Activated CD8-positive, alpha-beta T cell treated with anti-CD3 and anti-CD28 coated beads for 36 hours (primary cell): ENCODE measurements around the gene PCSK5. TPM values are rescaled to one million over a fixed set of nuclear protein-coding genes. Genes with fewer than 3 reads are reported as not detected.

Experiments
- ATAC-seq: fragments of 200-7000 bp; cut with Tn5 transposase; one replicate; pipeline ENCODE4 v1.10.0; 2021; ENCODE audit warnings: mild to moderate bottlenecking, moderate library complexity
- CTCF ChIA-PET: fragments of 350-600 bp; sonication (Branson Sonifier 250); formaldehyde crosslinking; loops from one replicate; lab custom pipeline; 2021; ENCODE audit warnings: antibody characterized with exemption; lab: Charles Lee
- POLR2A ChIA-PET: fragments of 350-600 bp; sonication (Branson Sonifier 250); formaldehyde crosslinking; loops from one replicate; lab custom pipeline; 2021; ENCODE audit warnings: antibody characterized with exemption; lab: Charles Lee
- DNase-seq: peaks from one replicate; pipeline ENCODE4 v3.0.0-alpha.2; 2020
- H3K27ac Mint-ChIP-seq: one replicate; pipeline ENCODE4 v1.8.0; 2021; ENCODE audit warnings: mild to moderate bottlenecking, mixed read lengths
- H3K27me3 Mint-ChIP-seq: one replicate; pipeline ENCODE4 v1.8.0; 2021; ENCODE audit warnings: mixed read lengths
- H3K36me3 Mint-ChIP-seq: one replicate; pipeline ENCODE4 v1.8.0; 2021; ENCODE audit warnings: low read depth, mixed read lengths
- H3K4me1 Mint-ChIP-seq: one replicate; pipeline ENCODE4 v1.8.0; 2021; ENCODE audit warnings: low read depth, mixed read lengths
- H3K4me3 Mint-ChIP-seq: one replicate; pipeline ENCODE4 v1.8.0; 2021; ENCODE audit warnings: mild to moderate bottlenecking, moderate library complexity, mixed read lengths
- H3K9me3 Mint-ChIP-seq: one replicate; pipeline ENCODE4 v1.8.0; 2021; ENCODE audit warnings: mixed read lengths
- CTCF ChIP-seq: fragments of 200-600 bp; IDR thresholded peaks from one replicate; pipeline ENCODE4 v1.8.0; 2022; ENCODE audit warnings: antibody characterized with exemption, mild to moderate bottlenecking
- intact Hi-C: fragments of 100-400 bp; cut with micrococcal nuclease; formaldehyde crosslinking; loops from one replicate; pipeline ENCODE4 v1.10.0; 2022
- total RNA-seq, 2 experiments: library from RNA; stranded (reverse); gene quantifications; one replicate each; pipeline ENCODE4 v1.2.3, GENCODE V29; 2021

PCSK5 gene
- total RNA-seq, 2 experiments from 2014 or later: 4.7 to 5.2 TPM

GRCh38 chr9:76400534-76401096 lies 510.1 kb downstream of the PCSK5 start:
- intact Hi-C loops: loop anchor here (5.0 kb wide), 1 partner anchor 57 kb away; the partner anchor contains the start of gene GCNT1
- H3K4me3 Mint-ChIP-seq: no peak overlapping the region
- DNase-seq (no peak), ATAC-seq (peak; percentile 56)
- no peaks in the 10 kb centered on the region for H3K36me3 Mint-ChIP-seq
- H3K9me3 Mint-ChIP-seq: no peaks in the 10 kb centered on the region
- TF ChIP-seq CTCF: no peak
- H3K27me3 Mint-ChIP-seq: no peaks in the 10 kb centered on the region
- ChIA-PET POLR2A (no interaction called here), CTCF (interaction anchor here (0.7 to 2.9 kb wide), 4 partner anchors 39 to 1603 kb away, joined by 3 to 11 read pairs (median 7); no protein-coding TSS in a partner anchor)
- peaks cover 21% of the 10 kb centered on the region for H3K4me1 Mint-ChIP-seq
- peak overlapping the region; percentile 43 for H3K27ac Mint-ChIP-seq

- ChIA-PET POLR2A (no interaction called here), CTCF (interaction anchor here (0.7 to 2.9 kb wide), 6 partner anchors 8 to 1603 kb away, joined by 3 to 11 read pairs (median 6); no protein-coding TSS in a partner anchor)
- no peak for DNase-seq
- peaks cover 19% of the 10 kb centered on the region for H3K4me1 Mint-ChIP-seq
- no peak for TF ChIP-seq CTCF
- H3K4me3 Mint-ChIP-seq: no peak overlapping the region
- H3K9me3 Mint-ChIP-seq: no peaks in the 10 kb centered on the region
- no peaks in the 10 kb centered on the region for H3K27me3 Mint-ChIP-seq
- no peak overlapping the region for H3K27ac Mint-ChIP-seq
- intact Hi-C loops: loop anchor here (5.0 kb wide), 1 partner anchor 56 kb away; the partner anchor contains the start of gene GCNT1
- no peaks in the 10 kb centered on the region for H3K36me3 Mint-ChIP-seq
- no peak for ATAC-seq
These were observed 510.7 kb downstream of the PCSK5 start for GRCh38 chr9:76401176-76401575.

DNA sequence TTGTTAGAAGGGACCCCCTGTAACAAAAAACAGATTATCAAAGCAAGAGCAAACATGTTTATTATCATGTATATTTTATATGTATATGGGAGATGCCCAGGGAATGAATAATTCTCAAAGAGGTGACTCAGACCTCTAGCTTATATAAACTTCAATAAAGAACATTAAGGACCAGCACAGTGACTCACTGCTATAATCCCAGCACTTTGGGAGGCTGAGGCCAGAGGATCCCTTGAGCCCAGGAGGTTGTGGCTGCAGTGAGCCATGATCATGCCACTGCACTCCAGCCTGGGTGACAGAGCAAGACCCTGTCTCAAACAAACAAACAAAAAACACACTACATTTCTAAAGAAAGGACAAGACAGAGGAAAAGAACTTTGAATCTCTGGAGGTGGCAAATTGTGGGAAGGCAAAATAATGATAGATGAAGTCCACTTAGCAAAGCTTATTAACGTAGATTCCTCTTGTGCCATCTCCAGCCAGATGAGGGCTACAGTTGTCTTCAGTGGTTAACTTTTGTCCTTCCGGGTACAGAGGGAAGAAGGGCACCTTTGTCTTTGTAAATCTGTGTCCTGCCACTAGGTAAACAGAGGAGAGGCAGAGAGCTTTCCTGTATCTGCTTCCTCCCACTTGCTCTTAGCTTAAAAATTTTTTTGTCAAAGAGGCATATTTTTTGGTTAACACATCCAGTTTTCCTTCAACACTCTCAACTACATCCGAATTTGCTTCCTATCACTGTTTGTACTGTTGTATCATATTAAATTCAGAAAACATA lies 511.3 kb downstream of the PCSK5 start:
- no peaks in the 10 kb centered on the region for H3K27me3 Mint-ChIP-seq
- ChIA-PET CTCF (interaction anchor here (0.7 to 2.9 kb wide), 6 partner anchors 9 to 303 kb away, joined by 3 to 11 read pairs (median 6); no protein-coding TSS in a partner anchor), POLR2A (interaction anchor here (0.9 to 1.1 kb wide), 2 partner anchors 30 to 249 kb away, joined by 3 read pairs; no protein-coding TSS in a partner anchor)
- H3K9me3 Mint-ChIP-seq: no peaks in the 10 kb centered on the region
- no peak overlapping the region for H3K4me3 Mint-ChIP-seq
- no peaks in the 10 kb centered on the region for H3K36me3 Mint-ChIP-seq
- ATAC-seq (no peak), DNase-seq (no peak)
- no peak for TF ChIP-seq CTCF
- H3K4me1 Mint-ChIP-seq: peaks cover 19% of the 10 kb centered on the region
- H3K27ac Mint-ChIP-seq: no peak overlapping the region
- intact Hi-C loops: loop anchor here (2.0 to 5.0 kb wide), 2 partner anchors 37 to 56 kb away; partner anchors contain the start of gene GCNT1

DNA sequence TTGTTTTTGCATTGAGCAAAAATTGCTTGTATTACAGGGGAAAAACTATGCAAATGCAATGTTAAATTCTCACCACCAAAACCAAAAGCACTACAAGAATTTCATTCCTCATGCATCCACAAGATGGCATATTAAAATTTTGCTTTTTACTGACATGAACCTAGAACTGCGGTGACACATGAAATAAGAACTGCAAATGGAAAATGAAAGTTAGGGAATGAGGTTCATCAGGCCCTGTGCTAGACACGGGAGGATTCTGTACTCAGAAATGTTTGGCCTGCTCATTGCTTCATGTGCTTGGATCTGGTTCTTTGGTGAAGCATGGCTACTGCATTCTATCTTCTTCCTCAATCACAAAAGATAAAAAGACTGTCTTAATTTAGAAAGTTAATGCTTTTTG lies 512.9 kb downstream of the PCSK5 start:
- Mint-ChIP-seq H3K4me1 (peaks cover 19% of the 10 kb centered on the region), H3K27me3 (no peaks in the 10 kb centered on the region), H3K27ac (peak overlapping the region; percentile 74), H3K4me3 (no peak overlapping the region), H3K36me3 (no peaks in the 10 kb centered on the region), H3K9me3 (no peaks in the 10 kb centered on the region)
- ATAC-seq (peak; percentile 92), DNase-seq (peak; percentile 22)
- ChIA-PET POLR2A (no interaction called here), CTCF (interaction anchor here (0.8 to 2.0 kb wide), 3 partner anchors 10 to 296 kb away, joined by 3 to 6 read pairs (median 4); no protein-coding TSS in a partner anchor)
- peak; percentile 63 for TF ChIP-seq CTCF
- intact Hi-C loops: loop anchor here (1.0 to 5.0 kb wide), 3 partner anchors 35 to 159 kb away; partner anchors contain the start of gene GCNT1
